B cell (primary cell): ENCODE measurements around the gene SH3RF1.

Experiments
- EZH2 ChIP-seq: IDR thresholded peaks from 2 replicates; pipeline ENCODE4 v1.6.1; 2012; ENCODE audit warnings: borderline replicate concordance, low read depth, mild to moderate bottlenecking, moderate library complexity, low read length; ENCODE audit not compliant: insufficient read depth, poor library complexity, severe bottlenecking
- TF ChIP-seq, protein P1 (sequence below): fragments of 200-600 bp; IDR thresholded peaks from one replicate; pipeline ENCODE4 v1.8.0; 2022; ENCODE audit warnings: antibody characterized with exemption, mild to moderate bottlenecking

- no peak for TF ChIP-seq EZH2
- TF ChIP-seq, protein P1, sequence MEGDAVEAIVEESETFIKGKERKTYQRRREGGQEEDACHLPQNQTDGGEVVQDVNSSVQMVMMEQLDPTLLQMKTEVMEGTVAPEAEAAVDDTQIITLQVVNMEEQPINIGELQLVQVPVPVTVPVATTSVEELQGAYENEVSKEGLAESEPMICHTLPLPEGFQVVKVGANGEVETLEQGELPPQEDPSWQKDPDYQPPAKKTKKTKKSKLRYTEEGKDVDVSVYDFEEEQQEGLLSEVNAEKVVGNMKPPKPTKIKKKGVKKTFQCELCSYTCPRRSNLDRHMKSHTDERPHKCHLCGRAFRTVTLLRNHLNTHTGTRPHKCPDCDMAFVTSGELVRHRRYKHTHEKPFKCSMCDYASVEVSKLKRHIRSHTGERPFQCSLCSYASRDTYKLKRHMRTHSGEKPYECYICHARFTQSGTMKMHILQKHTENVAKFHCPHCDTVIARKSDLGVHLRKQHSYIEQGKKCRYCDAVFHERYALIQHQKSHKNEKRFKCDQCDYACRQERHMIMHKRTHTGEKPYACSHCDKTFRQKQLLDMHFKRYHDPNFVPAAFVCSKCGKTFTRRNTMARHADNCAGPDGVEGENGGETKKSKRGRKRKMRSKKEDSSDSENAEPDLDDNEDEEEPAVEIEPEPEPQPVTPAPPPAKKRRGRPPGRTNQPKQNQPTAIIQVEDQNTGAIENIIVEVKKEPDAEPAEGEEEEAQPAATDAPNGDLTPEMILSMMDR: no peak
These were observed 6.9 kb downstream of the SH3RF1 start for GRCh38 chr4:169263791-169264392.
